NCI-H1092 treated with DMSO at 0.1 percent for 48 hours (cell line): ENCODE results near the gene NHEJ1.
A peak's percentile ranks its signal among the peaks of the same experiment; 100 is the strongest.

ENCODE experiments used
- DNase-seq: peaks from one replicate; lab custom pipeline; 2025; lab: John Stamatoyannopoulos, UW

The NHEJ1 gene

GRCh38 chr2:219087361-219087760, 73.3 kb downstream of the NHEJ1 start:
- DNase-seq: no peak

- DNase-seq: no peak
Observed at GRCh38 chr2:219086196-219086595, 74.4 kb downstream of the NHEJ1 start.

DNA sequence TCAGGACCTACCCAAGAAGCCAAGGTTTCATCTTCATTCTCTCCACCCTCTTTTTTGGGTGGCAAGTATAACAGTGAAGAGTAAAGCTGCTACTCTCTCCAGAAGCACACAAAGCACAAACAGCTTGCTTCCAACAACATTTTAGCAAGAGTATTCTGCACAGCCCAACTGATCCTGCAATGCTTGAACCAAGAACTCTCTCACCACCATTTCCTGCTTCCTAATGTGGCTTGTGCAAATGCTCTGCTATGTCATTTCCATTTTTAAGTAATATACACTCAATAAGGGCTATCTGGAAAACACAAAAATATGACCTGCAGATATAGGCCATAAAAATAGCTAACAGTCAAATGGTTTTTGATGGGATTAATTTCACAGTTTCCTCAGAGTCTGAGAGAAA, 75.8 kb downstream of the NHEJ1 start:
- DNase-seq: no peak

DNA sequence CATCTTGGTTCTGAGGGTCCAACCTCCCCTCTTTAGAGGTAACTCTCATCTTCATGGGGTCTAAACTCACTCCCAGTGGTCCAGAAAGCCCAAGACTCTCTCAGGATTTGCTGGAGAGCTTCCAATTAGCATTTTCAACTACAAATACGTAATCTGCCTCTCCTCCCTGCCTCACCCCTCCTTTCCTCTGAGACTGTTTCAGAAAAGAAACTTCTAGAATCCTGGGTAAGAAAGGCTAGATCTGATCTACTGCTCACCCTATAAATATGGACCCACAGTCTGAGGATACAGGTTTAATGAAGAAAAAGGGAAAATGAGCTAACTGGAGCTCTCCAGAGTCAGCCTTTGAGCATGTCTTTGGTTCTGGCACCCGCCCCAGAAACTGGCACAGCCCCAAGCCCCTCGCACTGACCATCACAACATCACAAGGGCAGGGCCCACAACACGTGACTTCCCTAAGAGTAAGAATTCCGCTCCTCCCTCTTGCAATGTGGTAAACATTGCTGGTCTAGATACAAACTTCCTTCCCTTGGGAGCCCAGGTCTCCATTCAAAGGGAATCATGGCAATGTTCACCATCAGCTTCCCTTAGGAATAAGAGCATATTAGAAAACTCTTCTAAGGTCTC, 78.2 kb downstream of the NHEJ1 start:
- no peak for DNase-seq

DNA sequence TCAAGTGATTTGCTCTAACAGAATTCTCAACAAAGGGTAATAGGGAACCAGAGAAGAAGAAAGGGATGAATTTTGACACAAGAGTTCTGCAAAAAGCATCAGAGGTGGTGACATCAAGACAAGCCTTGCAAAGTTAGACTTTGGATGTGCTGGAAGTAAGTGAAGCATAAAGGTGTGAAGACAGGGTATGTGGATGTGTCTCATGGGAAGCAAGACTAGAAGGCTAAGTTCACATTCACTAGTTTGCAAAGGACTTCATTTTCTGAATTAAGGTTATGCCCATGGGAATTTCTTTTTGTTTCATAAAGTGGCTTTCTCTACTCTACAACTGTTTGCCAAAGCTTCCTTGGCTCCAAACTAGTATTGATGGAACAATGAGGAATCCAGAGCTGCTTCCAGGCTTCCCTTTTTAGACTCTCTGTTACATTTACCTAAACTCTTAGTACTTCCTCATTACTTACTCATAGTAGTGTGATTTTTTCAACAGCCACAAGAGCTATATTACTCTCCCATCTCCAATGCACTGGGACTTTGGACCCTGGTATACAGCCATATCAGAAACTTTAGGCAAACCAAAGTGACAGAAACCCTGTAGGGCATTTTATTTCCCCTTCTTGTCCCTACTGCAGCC, 78.8 kb downstream of the NHEJ1 start:
- DNase-seq: no peak

DNA sequence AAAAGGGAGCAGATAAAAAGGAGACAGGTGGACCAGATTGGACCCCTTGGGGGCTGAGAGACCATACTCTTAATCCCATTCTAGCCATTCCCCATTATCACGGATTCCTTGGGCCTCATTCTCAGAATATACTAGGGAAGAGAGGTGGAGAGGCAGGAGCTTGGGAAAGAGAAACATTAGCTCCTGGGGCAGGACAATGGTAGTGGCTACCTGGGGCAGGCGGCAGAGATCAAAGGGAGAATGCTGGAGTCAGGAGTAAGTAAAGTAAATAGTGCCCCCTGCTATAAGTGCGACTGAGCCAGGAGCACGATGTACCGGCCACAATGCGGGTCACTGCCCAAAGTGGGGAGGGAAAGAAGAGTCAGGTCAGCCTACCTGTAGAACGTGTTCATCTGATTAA, 79.5 kb downstream of the NHEJ1 start:
- DNase-seq: no peak

DNA sequence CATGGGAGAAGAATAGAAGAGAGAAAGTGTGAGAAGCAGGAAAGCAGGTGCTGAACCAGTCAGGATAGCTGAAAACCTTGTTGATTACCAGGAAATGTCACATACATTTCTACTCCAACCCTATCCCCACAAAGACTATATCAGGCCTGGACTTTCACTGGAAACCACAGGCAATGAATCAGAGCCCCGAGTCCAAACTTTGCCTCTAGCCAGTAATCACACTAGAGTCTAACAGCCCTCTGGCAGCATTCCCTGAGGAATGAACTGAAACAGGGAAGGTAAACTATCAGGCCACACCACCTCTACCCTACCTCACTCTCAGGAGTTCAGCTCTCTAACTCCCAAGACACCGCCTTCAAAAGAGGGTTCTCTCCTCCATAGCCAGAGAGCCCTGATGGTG, 81.2 kb downstream of the NHEJ1 start:
- DNase-seq: no peak

GRCh38 chr2:219078951-219079350, 81.7 kb downstream of the NHEJ1 start:
- DNase-seq: no peak

DNA sequence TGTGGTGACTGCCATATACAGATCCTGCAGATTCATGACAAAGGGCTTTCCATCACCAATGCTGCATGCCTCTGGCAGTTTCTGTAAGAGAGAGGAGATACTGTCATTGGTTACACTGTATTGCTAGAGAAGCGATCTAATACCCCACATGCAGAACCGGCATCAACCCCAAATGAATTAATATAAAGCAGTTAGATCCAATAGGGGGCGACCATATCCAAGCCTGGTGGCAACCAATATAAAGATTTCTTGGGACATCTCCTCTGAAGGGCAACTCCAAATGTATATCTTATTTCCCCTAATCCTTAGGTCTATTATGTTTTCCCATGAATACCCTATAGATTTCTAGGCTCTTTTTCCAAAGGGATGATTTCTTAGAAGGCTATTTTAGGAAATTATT, 82.5 kb downstream of the NHEJ1 start:
- no peak for DNase-seq

DNA sequence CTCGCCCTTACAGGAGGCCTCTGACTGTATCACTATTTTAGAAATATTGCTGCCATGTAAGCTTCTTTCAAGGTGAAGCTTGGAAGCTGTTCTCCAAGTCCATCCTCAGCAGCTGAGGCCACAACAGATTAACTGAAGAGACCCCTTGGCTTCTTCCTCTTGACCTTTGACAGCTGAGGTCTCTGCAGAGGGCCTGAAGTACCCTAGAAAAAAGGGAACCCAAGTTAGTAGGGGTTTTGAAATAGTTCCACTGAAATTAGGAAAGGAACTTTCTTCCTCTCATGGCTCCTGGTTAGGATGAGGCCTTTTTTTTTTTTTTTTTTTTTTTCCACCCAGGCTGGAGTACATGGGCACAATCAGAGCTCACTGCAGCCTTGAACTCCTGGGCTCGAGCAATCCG, 84.4 kb downstream of the NHEJ1 start:
- no peak for DNase-seq

DNA sequence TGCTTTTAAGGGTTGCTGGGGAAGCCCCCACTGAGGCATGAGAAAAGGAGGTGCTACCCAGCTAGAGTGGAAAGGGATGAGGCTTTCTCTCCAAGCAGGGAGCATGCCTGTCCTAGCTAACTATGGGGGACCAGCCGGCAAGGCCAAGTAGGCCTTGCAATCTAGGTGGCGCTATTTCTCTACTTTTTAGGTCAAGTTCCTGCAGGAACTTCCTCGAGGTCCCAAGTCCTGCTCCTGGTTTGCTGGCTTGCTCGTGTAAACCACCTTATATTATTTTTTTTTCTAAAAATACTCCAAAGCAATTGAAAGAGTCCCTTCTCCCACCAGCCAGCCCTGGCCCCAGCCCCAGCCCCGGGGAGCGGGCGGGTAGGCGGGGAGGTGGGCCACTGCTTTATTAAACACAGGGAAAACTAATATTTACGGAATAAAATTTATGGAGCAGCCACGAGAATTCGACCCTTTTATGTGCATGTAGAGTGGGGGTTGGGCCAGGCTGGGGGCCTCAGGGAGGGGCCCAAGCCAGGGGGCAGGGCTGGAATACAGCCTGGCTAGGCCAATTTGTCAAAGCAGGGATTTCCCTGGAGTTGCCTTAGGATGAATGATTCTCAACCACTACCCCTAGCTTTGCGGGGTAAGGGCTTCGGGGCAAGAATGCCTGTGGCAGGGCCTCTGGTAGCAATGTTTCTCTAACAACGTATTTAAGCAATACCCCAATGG, 87.0 kb downstream of the NHEJ1 start:
- peak; percentile 33 for DNase-seq

GRCh38 chr2:219072741-219073250, 87.8 kb downstream of the NHEJ1 start:
- no peak for DNase-seq

DNA sequence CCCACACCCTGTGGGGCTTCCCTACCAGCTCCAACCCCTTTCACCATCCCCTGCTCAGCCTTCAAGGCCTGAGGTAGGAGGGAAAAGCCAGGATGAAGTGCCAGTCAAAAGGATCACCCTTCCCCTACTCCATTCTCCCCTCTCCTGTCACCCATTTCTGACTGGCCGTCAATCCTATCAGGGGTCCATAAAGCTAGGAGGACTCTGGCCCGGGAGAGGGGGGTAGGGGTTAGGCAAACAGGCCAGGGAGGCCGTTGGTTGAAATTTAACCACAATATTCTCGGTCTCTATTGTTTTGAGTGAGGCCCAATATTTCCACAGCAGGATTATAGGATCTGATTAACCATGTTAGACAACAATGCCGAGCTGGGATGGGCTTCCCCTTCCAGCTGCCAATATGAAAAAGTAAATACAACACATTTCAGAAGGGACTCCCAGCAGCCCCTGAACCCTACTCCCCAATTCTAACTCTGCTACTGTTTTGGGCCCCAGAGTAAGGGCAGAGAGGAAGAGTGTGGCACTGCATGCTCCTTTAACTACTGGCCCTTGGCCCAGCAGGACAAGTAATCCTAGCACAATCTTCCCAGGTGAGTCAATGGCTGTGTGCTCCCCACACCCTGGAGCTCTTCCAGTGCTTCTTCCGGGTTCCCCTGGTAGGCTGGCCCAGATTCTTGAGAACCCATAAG, 89.3 kb downstream of the NHEJ1 start:
- no peak for DNase-seq

DNA sequence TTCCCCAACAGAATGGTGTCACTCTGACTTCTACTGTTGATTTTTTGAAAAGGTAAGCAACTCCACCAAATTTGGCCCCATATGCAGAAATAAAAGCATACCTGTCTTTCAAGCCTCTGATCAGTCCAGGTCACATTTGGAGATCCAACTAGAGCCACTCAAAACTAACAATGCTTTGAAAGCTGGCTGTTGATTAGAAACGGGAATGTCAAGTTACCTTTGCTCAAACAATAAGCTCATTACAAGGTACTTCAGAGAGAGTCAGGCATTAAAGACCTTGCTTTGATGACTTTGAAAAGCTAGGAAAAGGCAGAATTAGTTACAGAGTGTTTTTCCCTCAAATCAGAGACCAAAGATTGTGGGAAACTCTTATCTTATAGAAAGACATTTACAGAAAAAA, 95.1 kb downstream of the NHEJ1 start:
- DNase-seq: no peak

DNA sequence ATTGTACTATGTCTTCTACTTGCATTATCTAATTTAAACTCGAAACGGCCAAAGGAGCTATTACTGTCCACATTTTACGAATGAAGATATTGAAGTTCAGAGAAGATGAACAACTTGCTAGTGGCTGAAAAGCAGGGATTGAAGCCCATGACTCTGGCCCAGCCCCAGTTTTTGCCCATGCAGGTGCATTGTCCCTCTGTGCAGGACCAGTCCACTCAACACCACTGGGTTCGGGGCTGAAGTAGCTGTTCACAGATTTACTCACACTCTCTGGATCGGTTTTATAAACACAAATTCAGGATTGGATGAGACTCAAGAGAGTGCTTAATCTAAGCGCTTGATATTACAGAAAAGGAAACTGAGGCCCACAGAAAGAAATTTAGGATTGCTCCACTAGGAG, 98.5 kb downstream of the NHEJ1 start:
- DNase-seq: no peak

DNA sequence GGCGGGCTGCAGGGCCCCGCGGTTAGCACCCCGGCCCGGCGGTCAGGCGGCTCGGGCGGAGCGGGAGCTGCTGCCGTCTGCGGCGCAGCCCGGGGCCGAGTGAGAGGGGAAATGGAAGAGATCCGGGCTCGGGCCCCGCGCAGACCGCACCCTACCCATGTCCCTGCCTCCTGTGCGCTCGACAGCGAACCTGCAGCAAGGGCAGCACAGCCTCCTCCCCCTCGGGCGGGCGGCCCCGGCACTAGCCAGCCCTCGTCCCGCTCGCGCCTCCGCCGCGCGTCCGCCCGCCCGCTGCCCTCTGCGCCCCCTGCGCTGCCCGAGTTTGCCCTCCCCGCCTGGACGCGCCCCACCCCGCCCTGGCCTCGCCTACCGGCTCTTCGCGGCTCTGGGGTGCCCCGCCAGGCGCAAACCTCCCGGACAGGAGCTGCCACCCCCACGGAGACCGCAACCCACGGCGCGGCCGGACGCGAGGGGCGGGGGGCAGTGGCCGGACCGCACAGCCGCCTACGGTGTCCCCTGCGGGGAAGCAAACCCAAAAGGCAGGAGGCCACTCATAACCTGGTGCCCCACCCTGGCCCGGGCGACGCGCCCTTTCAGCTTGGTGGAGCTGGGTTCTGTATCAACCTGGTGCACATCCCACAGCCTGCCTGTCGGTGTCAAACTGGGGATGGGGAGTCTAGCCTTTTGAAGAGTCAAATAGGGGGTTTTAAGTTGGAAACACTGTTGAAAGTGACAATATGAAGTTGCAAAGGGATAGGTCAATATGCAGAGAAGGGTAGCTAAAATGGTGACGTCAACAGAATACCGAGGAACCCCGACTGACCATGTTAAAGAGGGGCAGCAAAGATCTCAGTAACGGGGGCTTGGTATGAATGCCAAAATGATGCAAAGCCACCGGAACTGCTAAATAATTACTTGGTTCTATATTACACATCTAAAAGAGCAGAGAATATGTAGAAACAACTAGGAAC, 99.5 kb downstream of the NHEJ1 start, which contains the start of gene IHH:
Gene IHH (minus strand): TSS at position 101 of the 971 bp plus-strand sequence. CDS start 454 bp downstream, outside the sequence.
- DNase-seq: no peak

DNA sequence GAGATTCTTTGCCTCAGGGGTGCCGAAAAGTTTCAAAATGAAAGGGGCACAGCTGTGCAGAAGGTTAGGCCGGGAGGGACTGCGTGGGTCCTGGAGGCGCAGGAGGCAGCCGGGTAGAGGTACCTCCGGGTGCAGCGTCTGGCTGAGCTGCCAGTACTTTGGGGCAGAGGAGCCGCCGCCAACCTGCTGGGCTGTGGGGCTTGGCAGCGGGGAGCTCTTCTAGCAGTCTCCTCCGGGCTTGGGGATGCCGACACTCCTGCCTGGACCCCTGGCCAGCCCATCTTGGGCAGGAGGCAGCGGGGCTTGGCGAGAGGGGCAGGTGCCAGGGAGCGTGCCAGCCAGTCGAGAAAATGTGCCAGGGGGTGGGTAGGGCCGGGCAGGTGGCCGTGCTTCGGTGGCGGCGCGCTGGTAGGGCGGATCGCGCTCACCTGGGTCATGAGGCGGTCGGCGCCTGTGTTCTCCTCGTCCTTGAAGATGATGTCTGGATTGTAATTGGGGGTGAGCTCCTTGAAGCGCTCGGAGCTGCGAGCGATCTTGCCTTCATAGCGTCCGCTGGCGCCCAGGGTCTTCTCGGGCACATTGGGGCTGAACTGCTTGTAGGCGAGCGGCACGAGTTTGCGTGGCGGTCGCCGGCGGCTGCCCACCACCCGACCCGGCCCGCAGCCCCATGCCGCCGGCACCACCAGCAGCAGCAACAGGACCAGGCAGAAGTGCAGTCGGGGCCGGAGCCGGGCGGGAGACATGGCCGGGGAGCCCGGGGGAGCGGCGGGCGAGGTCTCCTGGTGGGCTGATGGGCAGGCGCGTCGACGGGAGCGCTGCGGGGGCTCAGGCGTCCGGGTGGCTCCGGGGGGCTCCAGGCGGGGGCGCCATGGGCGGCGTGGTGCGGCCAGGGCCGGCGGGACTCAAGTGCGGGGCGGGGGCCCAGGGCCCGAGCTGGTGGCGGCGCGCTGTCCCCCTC, 100.6 kb downstream of the NHEJ1 start:
- DNase-seq: no peak

DNA sequence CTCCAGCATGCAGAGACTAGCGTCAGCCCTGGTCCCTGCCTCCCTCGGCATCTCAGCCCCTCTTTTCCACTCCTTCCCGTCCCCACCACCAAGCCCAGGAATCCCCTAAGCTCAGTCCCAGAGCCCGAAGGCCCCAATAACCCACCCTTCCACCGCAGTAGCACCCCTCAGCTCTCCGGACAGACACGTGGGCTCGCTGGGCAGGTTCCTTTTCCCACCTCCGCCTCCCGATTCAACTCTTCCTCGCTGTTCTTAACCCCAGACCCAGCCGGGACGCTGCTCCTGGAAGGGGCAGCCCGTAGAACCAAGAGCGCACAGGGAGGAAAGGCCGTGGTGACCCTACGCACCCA, 101.3 kb downstream of the NHEJ1 start:
- no peak for DNase-seq

- no peak for DNase-seq
Observed at GRCh38 chr2:219058541-219059374, 101.9 kb downstream of the NHEJ1 start.
